HG03520 (cell line): ENCODE data around the gene CHCHD10.

Experiments used
- ATAC-seq: cut with Tn5 transposase; IDR thresholded peaks from one replicate; pipeline ENCODE4 v1.9.1; 2021; ENCODE audit warnings: mild to moderate bottlenecking, moderate library complexity; ENCODE audit not compliant: unreplicated experiment

CHCHD10 gene

DNA sequence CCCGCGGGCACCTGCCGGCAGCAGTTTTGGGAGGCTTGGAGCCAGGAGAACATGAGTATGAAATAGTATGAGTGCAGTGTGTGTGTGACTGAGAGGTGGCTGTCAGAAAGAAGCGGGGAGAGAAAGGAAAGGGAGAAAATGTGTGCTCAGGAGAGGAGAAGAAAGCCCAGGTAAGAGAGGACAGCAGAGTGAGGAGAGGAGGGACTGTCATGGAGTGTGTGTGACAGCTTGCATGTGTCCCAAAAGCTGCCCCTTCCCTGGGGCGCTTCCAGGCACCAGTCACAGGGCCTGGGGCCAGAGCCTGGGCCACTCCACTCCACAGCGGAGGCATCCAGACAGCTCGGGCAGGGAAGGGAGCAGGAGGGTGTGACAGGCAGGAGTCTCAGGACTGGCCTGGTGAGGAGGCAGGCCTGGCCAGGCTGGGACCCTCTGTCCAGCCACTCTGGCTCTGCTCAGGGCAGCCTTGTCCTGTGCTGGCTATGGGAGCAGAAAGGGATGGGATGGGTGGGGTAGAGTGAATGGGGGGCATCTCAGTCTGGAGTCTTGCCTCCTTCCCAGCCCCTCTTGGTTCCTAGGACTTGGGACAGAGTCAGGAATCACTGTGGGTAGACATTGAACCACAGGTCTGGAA is 5.8 kb upstream of the CHCHD10 start:
- no peak for ATAC-seq

DNA sequence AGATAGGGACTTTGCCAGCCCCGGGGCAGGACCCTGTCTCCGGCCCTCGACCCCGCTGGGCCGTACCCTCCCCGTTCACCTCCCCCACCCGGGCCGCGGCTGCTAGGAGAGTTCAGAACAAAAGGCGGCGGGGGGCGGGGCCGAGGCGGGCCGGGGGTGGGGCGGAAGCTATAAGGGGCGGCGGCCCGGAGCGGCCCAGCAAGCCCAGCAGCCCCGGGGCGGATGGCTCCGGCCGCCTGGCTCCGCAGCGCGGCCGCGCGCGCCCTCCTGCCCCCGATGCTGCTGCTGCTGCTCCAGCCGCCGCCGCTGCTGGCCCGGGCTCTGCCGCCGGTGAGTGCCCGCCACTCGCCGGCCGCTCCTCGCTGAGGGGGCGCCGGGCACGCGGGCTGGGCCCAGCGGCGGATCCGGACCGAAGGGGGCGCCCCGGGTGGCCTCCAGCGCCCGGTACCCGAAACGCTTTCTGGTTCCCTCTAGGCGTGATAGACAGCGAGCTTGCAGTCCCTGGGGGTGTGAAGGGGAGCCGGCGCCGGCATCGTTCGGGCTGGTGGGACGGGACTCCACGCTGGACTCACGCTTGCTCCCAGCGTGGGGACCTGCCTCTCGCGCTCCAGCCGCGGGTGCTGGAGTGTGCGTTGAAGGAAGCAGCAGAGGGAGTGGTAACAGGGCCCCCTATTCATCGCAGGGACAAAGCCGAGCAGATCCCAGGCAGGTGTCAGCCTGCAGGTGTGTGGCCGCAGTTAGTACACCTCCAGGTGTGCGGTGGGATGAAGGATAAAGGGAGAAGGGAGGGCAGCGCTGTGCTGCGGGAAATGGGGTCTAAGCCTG is 5.1 kb upstream of the CHCHD10 start, which contains the start of gene MMP11:
MMP11 (plus strand) TSS at position 201 of the 825 bp plus-strand sequence; CDS start at position 223, 22 bp downstream.
- no peak for ATAC-seq

DNA sequence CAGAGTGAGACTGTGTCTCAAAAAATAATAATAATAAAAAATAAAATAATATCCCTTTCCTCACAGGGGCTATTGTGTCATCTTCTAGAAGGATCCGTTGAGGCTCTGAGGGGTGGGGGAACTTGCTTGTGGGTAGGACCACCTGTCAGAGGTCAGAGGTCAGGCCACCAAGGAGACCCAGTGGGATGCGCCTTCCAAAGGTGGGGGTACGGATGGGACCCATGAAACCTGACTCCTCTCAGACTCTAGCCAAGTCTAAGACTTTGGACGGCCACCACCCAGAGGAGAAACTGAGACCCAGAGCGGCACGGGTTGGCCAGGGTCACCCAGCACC is 4.5 kb upstream of the CHCHD10 start:
- ATAC-seq: no peak

DNA sequence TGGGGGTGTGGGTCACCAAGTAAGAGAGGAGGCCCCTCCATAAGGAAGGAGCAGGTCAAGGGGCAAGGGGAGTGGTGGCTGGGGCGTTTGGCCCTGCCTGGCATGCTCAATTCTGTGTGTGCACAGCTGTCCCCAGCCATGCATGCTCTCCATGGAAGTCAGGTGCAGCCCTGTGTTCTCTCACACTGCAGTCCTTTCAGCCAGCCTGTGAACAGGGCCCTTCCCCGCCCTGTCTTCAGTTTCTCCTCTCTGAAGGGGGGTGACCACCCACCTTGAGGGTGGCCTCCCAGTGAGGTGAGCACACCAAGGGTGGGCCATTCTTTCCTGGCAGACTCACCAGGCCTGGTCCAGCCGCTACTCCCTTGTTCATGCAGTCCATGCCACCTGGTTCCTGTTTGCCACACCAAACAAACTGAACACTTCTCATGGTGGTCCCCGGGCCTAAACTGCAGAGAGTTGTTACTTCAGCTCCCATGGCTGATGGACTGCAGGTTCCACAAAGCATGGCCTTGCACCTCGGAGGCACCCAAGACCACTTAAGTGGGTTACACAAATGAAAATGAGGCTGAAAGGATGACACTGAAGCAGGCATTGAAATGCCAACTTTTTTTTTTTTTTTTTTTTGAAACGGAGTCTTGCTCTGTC is 1.7 kb upstream of the CHCHD10 start:
- no peak for ATAC-seq

DNA sequence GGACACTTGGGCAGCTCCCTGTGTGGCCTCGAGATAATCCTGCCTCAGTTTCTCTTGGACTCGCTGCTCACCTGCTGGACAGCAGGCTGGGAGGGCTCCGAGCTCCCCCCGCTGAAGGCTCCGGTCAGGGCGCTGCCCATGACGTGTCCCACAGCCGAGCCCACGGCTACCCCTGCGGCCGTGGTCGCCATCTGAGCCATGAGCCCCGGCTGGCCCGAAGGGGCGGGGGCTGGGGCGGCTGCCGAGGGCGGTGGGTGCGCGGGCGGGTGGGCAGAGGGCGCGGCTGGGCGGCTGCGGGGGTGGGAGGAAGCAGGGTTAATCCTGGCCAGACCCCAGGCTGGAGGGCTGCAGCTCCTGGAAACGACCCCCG is 484 bp downstream of the CHCHD10 start:
- ATAC-seq: no peak

DNA sequence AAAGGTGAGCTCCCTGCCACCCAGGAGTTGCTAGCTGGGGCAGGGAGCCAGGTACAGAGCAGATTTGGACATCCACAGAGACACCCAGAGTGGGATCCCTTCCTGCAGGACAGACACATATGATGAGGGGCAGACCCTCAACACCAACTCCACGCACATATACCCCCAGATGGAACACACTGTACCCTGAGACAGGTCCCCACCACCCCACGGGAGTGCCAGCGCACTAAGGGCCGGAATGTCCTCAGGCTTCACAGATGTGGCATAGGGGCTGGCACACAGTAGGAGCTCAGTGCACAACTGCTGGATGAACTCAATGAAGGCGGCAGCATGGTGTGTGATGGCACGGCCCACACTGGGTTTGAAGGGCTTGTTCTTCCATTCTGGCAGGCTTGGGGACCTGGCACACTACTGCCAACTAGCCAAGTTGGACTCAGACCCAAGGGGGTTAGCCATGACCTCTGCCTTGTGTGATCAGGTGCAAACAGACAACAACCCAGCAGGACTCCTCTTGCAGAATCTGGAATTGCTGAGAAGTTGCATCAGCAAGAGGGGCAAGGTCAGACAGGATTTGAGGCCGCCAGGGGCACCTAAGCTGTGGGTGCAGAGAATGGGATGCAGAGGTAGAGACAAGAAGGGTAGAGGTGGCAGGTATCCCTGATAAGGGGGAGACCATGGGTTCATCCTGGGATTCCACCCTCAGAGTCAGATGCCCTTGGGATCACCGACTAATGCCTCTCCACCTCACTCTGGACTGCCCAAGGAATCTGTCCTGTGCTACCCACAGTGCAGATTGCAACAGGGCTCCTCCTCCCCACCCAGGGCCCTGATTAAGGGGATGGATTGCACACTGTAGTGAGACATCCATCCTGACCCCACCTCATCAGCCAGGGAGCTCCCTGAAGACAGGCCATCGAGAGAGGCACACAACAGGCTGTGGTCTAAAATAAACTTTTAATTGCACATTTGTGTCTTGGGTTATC is 2.6 kb downstream of the CHCHD10 start:
- ATAC-seq: no peak

DNA sequence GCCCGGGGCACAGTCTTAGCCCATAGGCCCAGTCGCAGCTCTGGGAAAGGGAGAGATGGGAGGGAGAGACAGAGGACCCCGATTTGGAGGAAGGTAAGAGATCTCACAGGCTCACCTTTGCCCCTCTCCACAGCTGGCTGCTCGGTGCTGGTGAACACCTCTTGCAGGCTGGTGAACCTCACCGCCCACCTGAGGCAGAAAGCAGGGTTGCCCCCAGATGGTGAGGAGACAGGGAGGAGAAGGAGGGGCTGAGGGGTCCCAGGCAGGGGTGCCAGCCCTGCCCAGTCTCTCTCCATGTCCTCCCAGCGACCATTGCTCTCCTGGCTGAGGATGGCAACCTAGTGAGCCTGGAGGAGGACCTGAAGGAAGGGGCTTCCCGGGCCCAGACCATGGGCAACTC is 3.8 kb downstream of the CHCHD10 start:
- no peak for ATAC-seq

DNA sequence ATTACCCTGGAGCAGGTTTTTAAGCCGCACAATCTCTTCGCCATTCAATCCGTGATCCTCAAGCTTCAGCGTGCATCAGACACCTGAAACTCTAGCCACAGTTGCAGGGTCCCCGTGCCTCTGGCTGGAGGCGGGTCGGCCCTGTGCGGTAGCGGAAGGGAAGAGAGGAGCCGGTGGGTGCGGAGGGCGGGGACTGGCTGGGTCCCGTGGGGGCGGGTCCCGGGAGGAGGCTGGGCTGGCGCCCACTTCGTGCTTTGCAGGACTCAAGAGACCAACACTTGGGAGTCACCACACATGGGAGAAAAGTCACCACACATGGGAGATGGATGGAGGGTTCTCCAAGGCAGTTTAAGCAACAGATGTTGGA is 4.2 kb downstream of the CHCHD10 start:
- no peak for ATAC-seq

DNA sequence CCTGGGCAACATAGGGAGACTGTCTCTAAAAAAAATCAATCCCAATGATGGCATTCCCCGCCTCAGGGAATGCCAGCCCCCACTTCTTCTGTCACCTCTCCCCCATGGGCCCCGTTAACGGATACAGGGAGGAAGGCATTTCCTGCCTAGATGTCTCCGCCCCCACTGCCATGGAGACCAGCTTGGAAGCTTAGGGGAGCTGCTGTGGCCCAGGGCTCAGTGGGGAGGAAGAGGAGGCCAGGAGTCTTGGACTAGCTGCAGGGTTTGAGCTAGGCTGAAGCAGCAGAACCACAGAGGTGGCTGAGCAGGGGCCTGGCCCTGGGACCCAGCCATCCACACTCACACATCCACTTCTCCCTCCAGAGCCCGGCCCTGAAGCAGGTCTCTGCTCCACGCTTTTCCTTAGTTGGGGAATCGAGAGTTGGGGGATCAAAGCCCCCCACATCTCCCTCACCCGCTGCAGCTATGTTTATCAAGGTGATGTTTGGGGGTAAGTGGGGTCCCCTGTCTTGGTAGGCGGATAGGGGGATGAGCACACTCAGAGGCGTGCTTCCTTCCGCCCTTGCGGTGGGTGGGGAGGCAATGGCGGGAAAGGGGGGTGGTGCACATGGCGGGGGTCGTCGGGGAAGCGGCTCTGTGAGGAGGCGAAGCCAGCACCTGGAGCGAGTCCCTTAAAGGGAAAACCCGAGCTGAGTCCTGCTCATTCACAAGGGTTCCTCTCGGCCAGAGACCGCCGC is 4.8 kb downstream of the CHCHD10 start, which contains the start of gene C22orf15:
C22orf15 (plus strand) TSS at position 149 of the 737 bp plus-strand sequence; CDS start at position 466, 317 bp downstream.
- no peak for ATAC-seq

DNA sequence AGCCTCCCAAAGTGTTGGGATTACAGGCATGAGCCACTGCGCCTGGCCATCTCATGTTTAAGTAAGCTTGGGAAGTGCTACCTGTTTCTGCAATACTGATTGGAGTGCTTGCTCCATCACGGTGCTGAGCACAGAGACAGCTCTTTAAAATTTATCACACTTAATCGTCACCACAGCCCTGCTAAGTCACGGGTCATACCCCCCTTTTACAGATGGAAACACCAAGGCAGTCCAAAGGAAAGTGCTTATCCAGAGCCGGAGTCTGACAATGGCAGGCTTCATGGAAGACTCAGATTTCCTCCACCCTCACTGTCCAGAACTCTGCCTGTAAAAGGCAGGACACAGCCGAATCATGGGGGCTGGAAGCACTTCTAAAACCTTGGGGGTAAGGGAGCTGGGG is 7.7 kb downstream of the CHCHD10 start:
- ATAC-seq: no peak

DNA sequence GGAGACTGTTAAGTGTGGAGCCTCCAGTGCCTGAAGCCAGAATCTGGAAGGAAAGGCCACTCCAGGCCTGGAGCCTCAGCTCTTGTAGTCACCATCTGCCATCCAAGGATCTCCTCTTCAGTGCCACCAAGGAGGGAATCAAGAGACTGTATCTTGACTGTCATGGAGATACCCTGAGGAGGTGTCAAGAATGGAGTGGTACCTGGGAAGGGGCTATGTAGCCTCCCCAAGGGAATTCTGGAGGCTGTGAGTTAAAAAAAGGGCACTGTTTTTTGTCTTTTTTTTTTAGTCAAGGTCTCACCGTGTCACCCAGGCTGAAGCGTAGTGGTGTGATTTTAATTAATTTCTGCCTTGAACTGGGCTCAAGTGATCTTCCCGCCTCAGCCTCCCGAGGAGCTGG is 8.2 kb downstream of the CHCHD10 start:
- no peak for ATAC-seq

DNA sequence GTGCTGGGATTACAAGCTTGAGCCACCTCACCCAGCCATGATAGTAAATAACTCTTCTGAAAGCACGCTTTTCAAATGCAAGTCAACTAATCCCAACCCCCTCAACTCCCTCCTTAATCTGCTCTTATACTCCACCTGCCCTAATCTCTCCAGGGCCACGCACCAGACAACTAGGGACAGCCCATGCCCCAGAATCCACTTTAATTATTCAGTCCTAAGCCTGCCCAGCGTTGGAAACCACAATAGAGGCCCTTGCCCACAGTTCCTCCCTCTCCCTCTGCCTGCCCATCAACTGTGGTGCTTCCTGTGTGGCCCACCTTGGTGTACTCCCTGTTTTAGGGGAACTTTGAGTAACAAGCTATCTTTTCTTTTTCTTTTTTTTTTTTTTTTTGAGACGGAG is 10.9 kb downstream of the CHCHD10 start:
- ATAC-seq: no peak

DNA sequence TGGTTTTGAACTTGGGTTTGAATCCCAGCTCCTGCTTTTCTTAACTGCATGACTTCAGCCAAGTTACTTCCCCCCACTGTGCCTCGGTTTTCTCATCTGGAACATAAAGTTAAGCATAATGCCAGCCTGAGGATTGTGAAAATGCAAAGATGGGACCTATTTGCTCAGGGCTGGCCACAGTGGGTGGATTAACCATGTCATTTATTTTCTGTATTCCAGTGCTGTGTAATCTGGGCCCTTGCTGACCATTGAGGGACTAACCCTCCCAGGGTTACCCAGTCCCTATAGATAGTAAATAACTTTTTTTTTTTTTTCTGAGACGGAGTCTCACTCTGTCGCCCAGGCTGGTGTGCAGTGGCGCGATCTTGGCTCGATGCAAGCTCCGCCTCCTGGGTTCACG is 12.1 kb downstream of the CHCHD10 start:
- no peak for ATAC-seq

DNA sequence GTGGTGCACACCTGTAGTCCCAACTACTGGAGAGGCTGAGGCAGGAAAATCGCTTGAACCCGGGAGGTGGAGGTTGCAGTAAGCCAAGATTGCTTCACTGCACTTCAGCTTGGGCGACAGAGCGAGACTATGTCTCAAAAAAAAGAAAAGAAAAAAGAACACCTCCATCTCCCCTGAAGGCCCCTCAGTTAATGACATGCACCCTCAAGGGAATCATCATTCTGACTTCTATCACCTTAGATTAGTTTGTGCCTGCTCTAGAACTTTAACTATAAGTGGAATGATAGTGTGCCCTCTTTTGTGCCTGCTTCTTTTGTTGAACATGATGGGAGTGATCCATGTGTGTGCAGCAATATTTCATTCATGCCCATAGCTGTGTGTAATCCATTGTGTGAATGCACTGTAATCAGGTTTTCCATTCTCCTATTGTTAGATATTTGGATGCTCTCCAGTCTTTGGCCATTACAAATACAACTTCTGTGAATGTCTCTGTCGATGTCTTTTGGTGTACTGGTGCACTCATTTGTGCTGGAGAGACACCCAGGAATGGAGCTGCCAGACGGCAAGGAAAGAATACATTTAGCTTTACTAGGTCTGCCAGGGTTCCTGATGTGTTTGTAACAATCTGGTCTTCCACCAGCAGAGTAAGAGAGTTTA is 12.7 kb downstream of the CHCHD10 start:
- ATAC-seq: no peak

DNA sequence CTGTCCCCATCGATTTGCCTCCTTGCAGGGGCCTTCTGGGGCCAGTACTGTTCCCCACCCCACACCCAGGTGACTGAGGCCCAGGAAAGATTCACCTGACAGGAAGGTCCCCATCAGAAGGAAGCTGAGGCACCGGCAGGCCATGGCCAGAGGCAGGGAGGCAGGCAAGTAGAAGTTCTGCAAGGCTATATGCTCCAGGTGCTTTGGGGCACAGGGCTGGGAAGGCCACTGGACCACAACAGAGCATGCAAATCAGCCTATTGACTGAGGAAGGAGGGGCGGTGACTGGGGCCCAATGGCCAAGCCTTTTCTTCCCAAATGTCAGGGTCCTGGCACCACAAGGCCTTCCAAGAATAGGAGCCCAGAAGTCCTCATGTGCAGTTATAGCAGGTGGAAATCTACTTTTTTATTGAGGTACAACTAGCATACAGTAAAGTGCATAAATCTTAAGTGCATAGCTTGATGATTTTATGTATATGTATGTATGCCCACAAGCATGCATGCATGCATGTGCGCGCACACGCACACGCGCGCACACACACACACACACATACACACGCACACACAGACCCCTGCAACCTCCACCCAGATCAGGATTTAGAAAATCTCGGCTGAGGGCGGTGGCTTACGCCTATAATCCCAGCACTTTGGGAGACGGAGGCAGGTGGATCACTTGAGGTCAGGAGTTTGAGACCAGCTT is 13.4 kb downstream of the CHCHD10 start, which contains the start of gene VPREB3:
VPREB3 (minus strand) TSS at position 206 of the 700 bp plus-strand sequence; CDS start at position 144, 62 bp downstream.
- no peak for ATAC-seq

DNA sequence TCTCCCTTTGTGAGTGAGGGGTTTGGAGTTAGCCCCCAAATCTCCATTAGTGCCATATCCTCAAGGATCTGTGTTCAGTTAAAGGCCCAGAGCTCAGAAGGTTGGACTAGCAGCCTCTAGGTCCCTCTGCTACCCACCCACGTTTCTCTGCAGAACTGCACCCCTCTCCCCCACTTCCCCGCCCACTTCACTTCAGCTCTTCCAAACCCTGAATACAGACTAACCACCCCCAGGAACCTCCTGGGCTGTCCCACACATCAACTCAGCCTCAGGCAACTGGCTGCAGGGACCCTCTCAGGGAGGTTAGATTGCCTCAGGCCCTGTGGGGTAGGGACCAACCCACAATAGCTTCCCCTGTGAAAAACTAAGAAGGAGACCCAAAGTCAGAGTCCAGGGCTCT is 14.4 kb downstream of the CHCHD10 start:
- ATAC-seq: no peak

DNA sequence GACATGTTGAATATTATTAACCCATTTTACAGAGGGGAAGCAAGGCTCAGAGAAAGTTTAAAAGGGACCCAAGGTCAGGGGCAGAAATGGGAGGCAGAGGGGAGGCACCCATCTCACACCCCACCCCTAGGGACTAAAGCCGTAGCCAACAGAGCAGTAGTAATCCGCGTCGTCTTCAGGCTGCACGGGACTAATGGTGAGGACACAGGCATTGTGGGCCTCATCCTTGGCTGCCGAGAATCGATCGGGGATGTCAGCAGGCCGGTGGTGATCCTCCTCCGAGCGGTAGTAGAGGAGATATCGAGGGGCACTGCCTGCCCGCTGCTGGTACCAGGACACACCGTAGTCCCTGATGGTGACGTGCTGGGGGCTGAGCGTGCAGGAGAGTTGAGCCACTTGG is 15.0 kb downstream of the CHCHD10 start:
- no peak for ATAC-seq

DNA sequence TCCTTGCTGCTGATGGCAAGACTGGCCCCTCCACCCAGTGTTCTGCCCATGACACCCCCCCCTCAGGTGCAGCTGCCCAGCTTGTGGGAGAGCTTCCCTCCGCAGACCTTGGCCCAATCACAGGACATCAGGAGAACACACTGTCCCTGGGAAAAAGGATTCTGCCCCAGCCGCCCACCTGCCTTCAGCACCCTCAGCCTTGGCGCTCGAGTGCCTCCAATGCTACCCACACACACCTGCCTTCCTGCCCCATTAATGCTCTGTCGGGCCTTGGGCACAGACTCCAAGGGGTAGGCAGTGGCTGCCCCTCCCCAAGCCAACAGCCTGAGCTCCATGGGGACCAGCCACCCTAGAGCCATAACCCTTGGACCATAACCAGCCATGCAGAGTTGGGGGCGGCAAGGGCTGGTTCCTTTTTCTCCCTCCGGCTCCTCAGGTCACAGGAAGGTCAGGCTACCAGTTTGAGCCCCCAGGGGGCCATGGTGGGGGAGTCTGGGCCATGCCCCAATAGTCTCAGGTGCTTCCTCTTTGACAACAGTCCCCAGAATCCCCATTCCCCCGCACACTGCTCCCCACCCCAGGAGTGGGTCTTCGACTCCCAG is 15.6 kb downstream of the CHCHD10 start:
- ATAC-seq: no peak
